Endodermal cell (in vitro differentiated cells): ENCODE measurements around the gene INVS. TPM values are rescaled to one million over a fixed set of nuclear protein-coding genes. Genes with fewer than 3 reads are reported as not detected.
A peak's percentile ranks its signal among the peaks of the same experiment; 100 is the strongest.

Experiments
- DNase-seq: peaks from one replicate; pipeline ENCODE4 v3.0.0-alpha.2; 2017
- H3K27ac ChIP-seq: 2 replicates; pipeline ENCODE4 v1.5.1; 2013; ENCODE audit warnings: mild to moderate bottlenecking, low read depth, low read length, moderate library complexity
- H3K27me3 ChIP-seq: 2 replicates; pipeline ENCODE4 v1.6.1; 2013; ENCODE audit warnings: mild to moderate bottlenecking, low read length, moderate library complexity; ENCODE audit not compliant: insufficient read depth, control insufficient read depth, poor library complexity, severe bottlenecking
- H3K36me3 ChIP-seq: 2 replicates; pipeline ENCODE4 v1.7.0; 2013; ENCODE audit warnings: mild to moderate bottlenecking, low read length, moderate library complexity; ENCODE audit not compliant: control insufficient read depth, insufficient read depth
- H3K4me1 ChIP-seq: one replicate; pipeline ENCODE4 v1.7.0; 2013; ENCODE audit warnings: low read length; ENCODE audit not compliant: control insufficient read depth, insufficient read depth
- H3K4me3 ChIP-seq: 2 replicates; pipeline ENCODE4 v1.5.1; 2013; ENCODE audit warnings: mild to moderate bottlenecking, low read length, moderate library complexity
- H3K9ac ChIP-seq: 2 replicates; pipeline ENCODE4 v1.6.1; 2013; ENCODE audit warnings: mild to moderate bottlenecking, low read length, moderate library complexity; ENCODE audit not compliant: poor library complexity, severe bottlenecking; ENCODE audit errors: extremely low read depth
- H3K9me3 ChIP-seq: 2 replicates; pipeline ENCODE4 v1.6.1; 2013; ENCODE audit warnings: mild to moderate bottlenecking, low read length, moderate library complexity; ENCODE audit not compliant: control insufficient read depth
- H3K27ac Mint-ChIP-seq: 2 replicates; pipeline ENCODE4 v1.8.0; 2020; ENCODE audit warnings: mixed read lengths
- H3K27me3 Mint-ChIP-seq: 2 replicates; pipeline ENCODE4 v1.8.0; 2021; ENCODE audit warnings: mild to moderate bottlenecking, mixed read lengths; ENCODE audit not compliant: insufficient read depth
- H3K36me3 Mint-ChIP-seq: 2 replicates; pipeline ENCODE4 v1.8.0; 2020; ENCODE audit warnings: low read depth, mixed read lengths
- H3K4me1 Mint-ChIP-seq: 2 replicates; pipeline ENCODE4 v1.8.0; 2020; ENCODE audit warnings: mixed read lengths
- H3K4me3 Mint-ChIP-seq: 2 replicates; pipeline ENCODE4 v1.8.0; 2020; ENCODE audit warnings: mild to moderate bottlenecking, moderate library complexity, mixed read lengths
- H3K9me3 Mint-ChIP-seq: 2 replicates; pipeline ENCODE4 v1.8.0; 2020; ENCODE audit warnings: mild to moderate bottlenecking, mixed read lengths
- WGBS, 2 experiments: methylation state at CpG; one replicate each; pipeline versions ENCODE4 v1.1.5 to v1.1.7; 2013; ENCODE audit warnings: missing lambda C conversion rate in 2 of 2, mixed read lengths in 1 of 2; ENCODE audit not compliant: insufficient coverage in 1 of 2, insufficient read length in 1 of 2; 5-methylcytosine and 5-hydroxymethylcytosine counted together
- total RNA-seq, 2 donors: library from RNA; stranded (reverse); fragmentation: NEBNext Ultra II Directional in 1 of 2; extraction: Animal tissue kit (Norgen Biotek cat#: 25700) in 1 of 2; gene quantifications; 2 replicates in 1 of 2; 3 replicates in 1 of 2; pipeline ENCODE4 v1.2.1, GENCODE V29; 2021
- TF ChIP-seq, protein P1 (sequence below): fragments of 200-600 bp; sonication (generic); conservative IDR thresholded peaks from 2 replicates; pipeline ENCODE4 v1.5.0; 2021; ENCODE audit warnings: antibody characterized with exemption, mild to moderate bottlenecking

Gene INVS
- total RNA-seq, 2 donors from 2014 or later: 22.8 to 26.6 TPM

- H3K36me3 ChIP-seq: peaks cover 32% of the 10 kb centered on the region
Observed at GRCh38 chr9:100350188-100350587, 251.1 kb downstream of the INVS start.

More at GRCh38 chr9:100350188-100350587, 251.1 kb downstream of the INVS start:
- H3K9me3 ChIP-seq: peaks cover 13% of the 10 kb centered on the region
- Mint-ChIP-seq H3K4me1 (peaks cover 25% of the 10 kb centered on the region), H3K27me3 (no peaks in the 10 kb centered on the region), H3K4me3 (peak overlapping the region; percentile 89), H3K9me3 (peaks cover 12% of the 10 kb centered on the region), H3K27ac (no peak overlapping the region), H3K36me3 (peaks cover 31% of the 10 kb centered on the region)
- no peak overlapping the region for H3K9ac ChIP-seq
- H3K27me3 ChIP-seq: no peaks in the 10 kb centered on the region
- whole genome bisulfite sequencing, 2 experiments: 90 to 100% methylated on average over 1 of the region's 1 CpG
- no peaks in the 10 kb centered on the region for H3K4me1 ChIP-seq
- H3K4me3 ChIP-seq: peak overlapping the region; percentile 72
- TF ChIP-seq, protein P1, sequence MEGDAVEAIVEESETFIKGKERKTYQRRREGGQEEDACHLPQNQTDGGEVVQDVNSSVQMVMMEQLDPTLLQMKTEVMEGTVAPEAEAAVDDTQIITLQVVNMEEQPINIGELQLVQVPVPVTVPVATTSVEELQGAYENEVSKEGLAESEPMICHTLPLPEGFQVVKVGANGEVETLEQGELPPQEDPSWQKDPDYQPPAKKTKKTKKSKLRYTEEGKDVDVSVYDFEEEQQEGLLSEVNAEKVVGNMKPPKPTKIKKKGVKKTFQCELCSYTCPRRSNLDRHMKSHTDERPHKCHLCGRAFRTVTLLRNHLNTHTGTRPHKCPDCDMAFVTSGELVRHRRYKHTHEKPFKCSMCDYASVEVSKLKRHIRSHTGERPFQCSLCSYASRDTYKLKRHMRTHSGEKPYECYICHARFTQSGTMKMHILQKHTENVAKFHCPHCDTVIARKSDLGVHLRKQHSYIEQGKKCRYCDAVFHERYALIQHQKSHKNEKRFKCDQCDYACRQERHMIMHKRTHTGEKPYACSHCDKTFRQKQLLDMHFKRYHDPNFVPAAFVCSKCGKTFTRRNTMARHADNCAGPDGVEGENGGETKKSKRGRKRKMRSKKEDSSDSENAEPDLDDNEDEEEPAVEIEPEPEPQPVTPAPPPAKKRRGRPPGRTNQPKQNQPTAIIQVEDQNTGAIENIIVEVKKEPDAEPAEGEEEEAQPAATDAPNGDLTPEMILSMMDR: no peak
- DNase-seq: no peak
- H3K27ac ChIP-seq: no peak overlapping the region

Other genes starting within 250 kb of the INVS start
- gene STX17, start 192.6 kb upstream of the INVS start, total RNA-seq: 10 to 100 TPM; 31.6 to 47.4 TPM
- gene ERP44, start 243 bp upstream of the INVS start, total RNA-seq: 10 to 100 TPM; 22.4 to 23.4 TPM